ENCODE results near the gene DPP6. TPM values are rescaled to one million over a fixed set of nuclear protein-coding genes. Genes with fewer than 3 reads are reported as not detected.

DPP6 gene
- total and polyA plus RNA-seq, 2 experiments from 2014 or later = not detected

- Histone ChIP-seq H3K79me2 (replicated peaks; ENCODE audit: insufficient read depth) (no peaks in the 10 kb centered on the region), H3K4me3 (no peak overlapping the region), H3K4me2 (no peak overlapping the region), H3K9me2 (ENCODE audit: insufficient read depth) (no peaks in the 10 kb centered on the region), H3K27me3 (ENCODE audit: insufficient read depth) (no peaks in the 10 kb centered on the region), H3F3A (replicated peaks; ENCODE audit: low read depth) (no peaks in the 10 kb centered on the region), H3K36me3 (ENCODE audit: insufficient read depth) (0 out of 2 replicates have a peak, but pooled peaks cover 4% of the 10 kb centered on the region), H2AFZ (no peak overlapping the region), H3K27ac (ENCODE audit: low read depth) (no peak overlapping the region), H3K4me1 (ENCODE audit: insufficient read depth) (no peaks in the 10 kb centered on the region), H4K20me1 (replicated peaks; ENCODE audit: insufficient read depth) (no peaks in the 10 kb centered on the region)
- ATAC-seq (no peak), DNase-seq (ENCODE audit: low spot score) (no peak)
- Mint-ChIP-seq H3K27me3 (ENCODE audit: insufficient read depth, low read depth, poor library complexity) (peaks cover 2% of the 10 kb centered on the region), H3K9me3 (no peaks in the 10 kb centered on the region), H3K4me1 (peaks cover 6% of the 10 kb centered on the region; the same call in 1 of the 3 replicates), H3K27ac (no peak overlapping the region), H3K36me3 (ENCODE audit: low read depth) (no peaks in the 10 kb centered on the region), H3K4me3 (no peak overlapping the region)
- TF ChIP-seq ZNF462 (CRISPR knock-in tag; IDR thresholded peaks at IDR 0.05) (no peak), CTCF (conservative IDR thresholded peaks at IDR 0.05; ENCODE audit: low read depth in 2 of 2) (no peak), JUNB (IDR thresholded peaks at IDR 0.05; ENCODE audit: unreplicated experiment) (no peak), NANOG (IDR thresholded peaks at IDR 0.05; ENCODE audit: borderline replicate concordance) (no peak), ETS1 (IDR thresholded peaks at IDR 0.05) (no peak), ZNF331 (CRISPR knock-in tag; IDR thresholded peaks at IDR 0.05; ENCODE audit: low read depth) (no peak), ZNF114 (CRISPR knock-in tag; IDR thresholded peaks at IDR 0.05) (no peak), POLR2AphosphoS5 (IDR thresholded peaks at IDR 0.05; ENCODE audit: low read depth) (no peak), EZH2phosphoT487 (IDR thresholded peaks at IDR 0.05; ENCODE audit: unreplicated experiment) (no peak), REST (IDR thresholded peaks at IDR 0.05; ENCODE audit: unreplicated experiment) (no peak), EZH2 (IDR thresholded peaks at IDR 0.05; ENCODE audit: low read depth, unreplicated experiment) (no peak), STAT1 (IDR thresholded peaks at IDR 0.05; ENCODE audit: unreplicated experiment) (no peak), CREB1 (CRISPR knock-in tag; IDR thresholded peaks at IDR 0.05; ENCODE audit: low read depth) (no peak)
Observed at GRCh38 chr7:154489897-154490296, 437.7 kb downstream of the DPP6 start.
